Liver (tissue), 9 donors: ENCODE measurements around the gene RNF5. TPM values are rescaled to one million over a fixed set of nuclear protein-coding genes. Genes with fewer than 3 reads are reported as not detected.

Experiments used
- DNase-seq: peaks from one replicate; pipeline ENCODE4 v3.0.0-alpha.2; 2017; ENCODE audit warnings: low spot score
- H3K27ac ChIP-seq, 2 donors: one replicate each; pipeline ENCODE4 v1.7.0; 2013; ENCODE audit warnings: inconsistent platforms in 2 of 2, low read length in 2 of 2, control low read depth in 1 of 2, low read depth in 1 of 2, mild to moderate bottlenecking in 1 of 2
- H3K27me3 ChIP-seq, 4 donors: one replicate each; pipeline versions ENCODE4 v1.6.1 to v1.7.0; 2013; ENCODE audit warnings: low read length in 3 of 4, inconsistent platforms in 1 of 4, mild to moderate bottlenecking in 1 of 4, moderate library complexity in 1 of 4; ENCODE audit not compliant: control insufficient read depth in 4 of 4, insufficient read depth in 4 of 4
- H3K36me3 ChIP-seq, 4 donors: one replicate each; pipeline versions ENCODE4 v1.6.1 to v1.7.0; 2013; ENCODE audit warnings: low read length in 3 of 4, mild to moderate bottlenecking in 3 of 4, low read depth in 1 of 4, moderate library complexity in 1 of 4; ENCODE audit not compliant: control insufficient read depth in 4 of 4, insufficient read depth in 3 of 4
- H3K4me1 ChIP-seq, 4 donors: one replicate each; pipeline versions ENCODE4 v1.6.1 to v1.7.0; 2013; ENCODE audit warnings: low read length in 3 of 4, mild to moderate bottlenecking in 3 of 4, moderate library complexity in 1 of 4; ENCODE audit not compliant: control insufficient read depth in 4 of 4, insufficient read depth in 4 of 4
- H3K4me3 ChIP-seq, 3 donors: one replicate each; pipeline versions ENCODE4 v1.6.1 to v1.7.0; 2013; ENCODE audit warnings: low read length in 3 of 3, control low read depth in 1 of 3, low read depth in 1 of 3, mild to moderate bottlenecking in 1 of 3
- H3K9ac ChIP-seq, 2 donors: one replicate each; pipeline ENCODE4 v1.7.0; 2013; ENCODE audit warnings: low read length in 2 of 2, mild to moderate bottlenecking in 2 of 2, moderate library complexity in 2 of 2, control low read depth in 1 of 2, low read depth in 1 of 2
- H3K9me3 ChIP-seq, 4 donors: one replicate each; pipeline versions ENCODE4 v1.6.1 to v1.7.0; 2013; ENCODE audit warnings: low read length in 3 of 4; ENCODE audit not compliant: control insufficient read depth in 4 of 4
- CTCF ChIP-seq: fragments of 150-350 bp; IDR thresholded peaks from 2 replicates; pipeline ENCODE4 v1.5.1; 2017; ENCODE audit warnings: improper control_type of control experiment, low read depth, low read length; ENCODE audit not compliant: missing input control
- EGR1 ChIP-seq, 2 donors: IDR thresholded peaks; 2 replicates each; pipeline ENCODE4 v1.6.1; 2016 to 2018; ENCODE audit warnings: antibody characterized with exemption in 2 of 2, low read depth in 2 of 2
- FOXA1 ChIP-seq: IDR thresholded peaks from 2 replicates; pipeline ENCODE4 v1.6.1; 2016; ENCODE audit warnings: antibody characterized with exemption
- FOXA2 ChIP-seq: IDR thresholded peaks from 2 replicates; pipeline ENCODE4 v1.6.1; 2016; ENCODE audit warnings: antibody characterized with exemption
- GABPA ChIP-seq, 2 donors: IDR thresholded peaks in 1 of 2; conservative IDR thresholded peaks in 1 of 2; 2 replicates each; pipeline ENCODE4 v1.6.1; 2016; ENCODE audit warnings: antibody characterized with exemption in 2 of 2, mild to moderate bottlenecking in 1 of 2, moderate library complexity in 1 of 2
- HNF4A ChIP-seq, 2 donors: conservative IDR thresholded peaks; 2 replicates each; pipeline ENCODE4 v1.6.1; 2016; ENCODE audit warnings: antibody characterized with exemption in 2 of 2, mild to moderate bottlenecking in 2 of 2
- HNF4G ChIP-seq: IDR thresholded peaks from 2 replicates; pipeline ENCODE4 v1.6.1; 2016; ENCODE audit warnings: antibody characterized with exemption
- JUND ChIP-seq, 2 donors: IDR thresholded peaks; 2 replicates each; pipeline ENCODE4 v1.6.1; 2016; ENCODE audit warnings: antibody characterized with exemption in 2 of 2
- MAX ChIP-seq: IDR thresholded peaks from 2 replicates; pipeline ENCODE4 v1.6.1; 2016; ENCODE audit warnings: antibody characterized with exemption
- NR2F2 ChIP-seq: IDR thresholded peaks from 2 replicates; pipeline ENCODE4 v1.6.1; 2016; ENCODE audit warnings: antibody characterized with exemption
- RAD21 ChIP-seq, 2 donors: IDR thresholded peaks; 2 replicates each; pipeline ENCODE4 v1.6.1; 2016; ENCODE audit warnings: antibody characterized with exemption in 2 of 2, mild to moderate bottlenecking in 2 of 2
- REST ChIP-seq: IDR thresholded peaks from 2 replicates; pipeline ENCODE4 v1.6.1; 2016; ENCODE audit warnings: antibody characterized with exemption, mild to moderate bottlenecking
- RXRA ChIP-seq, 2 donors: IDR thresholded peaks; 2 replicates each; pipeline ENCODE4 v1.6.1; 2017 to 2018; ENCODE audit warnings: antibody characterized with exemption in 2 of 2, mild to moderate bottlenecking in 1 of 2
- SP1 ChIP-seq: IDR thresholded peaks from 2 replicates; pipeline ENCODE4 v1.6.1; 2018; ENCODE audit warnings: antibody characterized with exemption, mild to moderate bottlenecking
- TAF1 ChIP-seq: conservative IDR thresholded peaks from 2 replicates; pipeline ENCODE4 v1.6.1; 2016; ENCODE audit warnings: antibody characterized with exemption, mild to moderate bottlenecking
- YY1 ChIP-seq: IDR thresholded peaks from 2 replicates; pipeline ENCODE4 v1.6.1; 2016; ENCODE audit warnings: antibody characterized with exemption, mild to moderate bottlenecking
- WGBS: extraction: QIAGEN DNeasy Blood & Tissue Kit; methylation state at CpG from one replicate; pipeline ENCODE4 v1.1.7; 2013; 5-methylcytosine and 5-hydroxymethylcytosine counted together
- polyA plus RNA-seq, 2 donors: library from polyadenylated mRNA; stranded (reverse) in 1 of 2; unstranded in 1 of 2; fragments of 200-250 nt in 1 of 2; fragments of >200 nt in 1 of 2; fragmentation: Nextera tagmentation in 1 of 2; extraction: Ambion mirVana in 1 of 2; gene quantifications; one replicate each; pipeline versions ENCODE4 v1.2.1 to v1.2.3, GENCODE V29; 2013 to 2015
- total RNA-seq, 2 donors: library from RNA; depleted of rRNA; stranded (reverse); fragments of >200 nt; gene quantifications; one replicate each; pipeline ENCODE4 v1.2.3, GENCODE V29; 2014
- TF ChIP-seq, protein P1 (sequence below): IDR thresholded peaks from 2 replicates; pipeline ENCODE4 v1.6.1; 2016; ENCODE audit warnings: antibody characterized with exemption
- donor health status: healthy.
- donor health status: healthy.
- donor health status: healthy.
- donor health status: healthy.
- donor health status: healthy.

Gene RNF5
- total and polyA plus RNA-seq, 4 donors, result 51.5 to 85.9 (median 61.0) TPM

DNA sequence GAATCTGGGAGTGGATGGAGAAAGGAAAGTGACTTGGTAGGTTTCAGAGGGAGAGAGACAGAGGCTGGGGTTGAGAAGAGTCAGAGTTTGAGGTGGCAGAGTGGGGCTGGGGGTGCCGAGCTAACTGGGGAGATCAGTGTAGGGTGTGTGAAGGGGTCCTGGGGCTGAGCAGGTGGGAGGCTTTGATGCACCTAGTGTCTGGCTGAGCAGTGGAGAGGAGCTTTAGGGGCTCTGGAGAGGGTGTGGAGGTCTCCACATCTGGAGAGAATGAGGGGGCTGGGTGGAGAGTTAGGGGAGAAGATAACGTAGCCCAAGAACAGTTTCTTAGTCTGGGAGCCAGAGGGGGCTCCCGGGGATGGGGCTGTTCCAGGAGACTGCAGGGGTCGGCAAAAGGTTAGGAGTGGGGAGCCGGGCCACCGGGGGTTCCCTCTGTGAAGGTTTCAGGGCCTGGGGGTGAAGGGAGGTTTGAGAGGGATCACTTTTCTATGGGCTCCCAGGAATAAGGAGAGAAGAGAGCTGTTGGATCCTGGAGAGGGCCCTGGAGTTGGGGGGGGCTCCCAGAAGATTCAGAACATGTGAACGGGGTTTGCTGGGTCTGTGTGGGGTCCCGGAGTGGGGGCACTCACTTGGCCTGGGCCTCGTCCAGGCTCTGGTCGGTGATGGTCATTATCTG, 11.0 kb downstream of the RNF5 start:
- no peak for TF ChIP-seq YY1
- H3K4me1 ChIP-seq, result peaks cover 7 to 27% (median 16%) of the 10 kb centered on the region in 4 donors
- WGBS, result 10% methylated on average over 10 of the region's 10 CpGs
- peaks cover 0 to 14% (median 8%) of the 10 kb centered on the region in 4 donors for H3K36me3 ChIP-seq
- H3K27me3 ChIP-seq, result no peaks in the 10 kb centered on the region
- no peaks in the 10 kb centered on the region for H3K9me3 ChIP-seq
- DNase-seq, result no peak
- H3K27ac ChIP-seq, result peak overlapping the region; percentile 75 to 97
- peak overlapping the region; percentile 63 to 72 (median 72) for H3K4me3 ChIP-seq
- H3K9ac ChIP-seq, result peak overlapping the region; percentile 88

DNA sequence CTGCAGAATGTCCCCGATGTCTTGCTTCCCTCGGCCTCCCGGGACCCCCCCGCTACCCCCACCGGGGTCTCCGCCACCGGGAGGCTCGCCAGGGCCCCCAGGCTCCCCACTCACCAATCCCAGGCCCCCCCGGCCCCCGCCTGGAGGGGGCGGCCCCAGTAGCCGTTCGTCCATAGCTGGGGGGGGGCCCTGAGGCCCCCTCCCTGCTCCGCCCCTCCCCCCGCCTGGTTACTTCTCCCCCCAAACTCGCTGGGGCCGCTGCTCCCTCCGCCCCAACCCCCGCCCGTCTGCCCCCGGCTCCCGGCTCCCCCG, 11.5 kb downstream of the RNF5 start:
- Histone ChIP-seq H3K27ac (peak overlapping the region; percentile 75 to 97), H3K9me3 (no peaks in the 10 kb centered on the region), H3K4me1 (peaks cover 8 to 28% (median 17%) of the 10 kb centered on the region in 4 donors), H3K4me3 (peak overlapping the region; percentile 63 to 72 (median 72)), H3K9ac (peak overlapping the region; percentile 88), H3K27me3 (no peaks in the 10 kb centered on the region), H3K36me3 (peaks cover 0 to 14% (median 8%) of the 10 kb centered on the region in 4 donors)
- WGBS, result 13% methylated on average over 23 of the region's 23 CpGs
- TF ChIP-seq FOXA2 (no peak), HNF4G (no peak), NR2F2 (no peak), RAD21 (IDR thresholded peaks at IDR 0.05) (no peak), TAF1 (no peak), GABPA (IDR thresholded peaks at IDR 0.05 in 1 of 2, conservative IDR thresholded peaks at IDR 0.05 in 1 of 2) (no peak), EGR1 (IDR thresholded peaks at IDR 0.05; ENCODE audit: low read depth in 2 of 2) (no peak), JUND (IDR thresholded peaks at IDR 0.05) (no peak), FOXA1 (no peak), YY1 (no peak), CTCF (no peak), MAX (no peak), HNF4A (conservative IDR thresholded peaks at IDR 0.05) (no peak), RXRA (IDR thresholded peaks at IDR 0.05) (no peak), SP1 (no peak)
- TF ChIP-seq, protein P1, sequence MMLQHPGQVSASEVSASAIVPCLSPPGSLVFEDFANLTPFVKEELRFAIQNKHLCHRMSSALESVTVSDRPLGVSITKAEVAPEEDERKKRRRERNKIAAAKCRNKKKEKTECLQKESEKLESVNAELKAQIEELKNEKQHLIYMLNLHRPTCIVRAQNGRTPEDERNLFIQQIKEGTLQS, result no peak
- peak; percentile 53 for DNase-seq

- peak within 1 kb of the TSS; percentile 88 for H3K9ac ChIP-seq
- no peaks in the 10 kb centered on the region for H3K27me3 ChIP-seq
- peaks cover 0 to 14% (median 8%) of the 10 kb centered on the region in 4 donors for H3K36me3 ChIP-seq
- H3K4me3 ChIP-seq, result peak within 1 kb of the TSS; percentile 72 to 77 (median 73)
- peaks cover 8 to 33% (median 22%) of the 10 kb centered on the region in 4 donors for H3K4me1 ChIP-seq
- DNase-seq, result peak; percentile 90
- WGBS, result 3% methylated on average over 23 of the region's 23 CpGs
- H3K9me3 ChIP-seq, result no peaks in the 10 kb centered on the region
- H3K27ac ChIP-seq, result peak within 1 kb of the TSS; percentile 75 to 97
- TF ChIP-seq FOXA1 (no peak), TAF1 (no peak), NR2F2 (peak; percentile 10), RXRA (IDR thresholded peaks at IDR 0.05) (peak in 1 of 2 donors; percentile 31), MAX (no peak), HNF4G (no peak), SP1 (peak; percentile 45), FOXA2 (no peak), RAD21 (IDR thresholded peaks at IDR 0.05) (peak in 1 of 2 donors; percentile 36), YY1 (peak; percentile 72), HNF4A (conservative IDR thresholded peaks at IDR 0.05) (peak in 1 of 2 donors; percentile 4), REST (no peak)
- TF ChIP-seq, protein P1, result no peak
Observed at GRCh38 chr6:32190054-32190851, 12.0 kb downstream of the RNF5 start, which contains the start of gene PBX2. Gene PBX2 (minus strand): TSS chr6:32190202. CDS start chr6:32189915, 287 bp downstream.
